GM23248 (cell line): Measurements from ENCODE around the gene P4HA1. TPM values are rescaled to one million over a fixed set of nuclear protein-coding genes. Genes with fewer than 3 reads are reported as not detected.

Source experiments
- DNase-seq: peaks from one replicate; pipeline ENCODE4 v3.0.0-alpha.2; 2015
- H2AFZ ChIP-seq: fragments of 200-600 bp; sonication (generic); 2 replicates; pipeline ENCODE4 v1.6.1; 2016; ENCODE audit warnings: antibody characterized with exemption
- H3F3A ChIP-seq: fragments of 200-600 bp; sonication (generic); 2 replicates; pipeline ENCODE4 v1.6.1; 2016; ENCODE audit warnings: mild to moderate bottlenecking, antibody characterized with exemption, mixed run types; ENCODE audit not compliant: insufficient read depth
- H3K27ac ChIP-seq: fragments of 200-600 bp; sonication (generic); 2 replicates; pipeline ENCODE4 v1.5.1; 2016; ENCODE audit warnings: mild to moderate bottlenecking
- H3K27me3 ChIP-seq: fragments of 200-600 bp; sonication (generic); replicated peaks from 2 replicates; pipeline ENCODE4 v1.6.1; 2016; ENCODE audit warnings: mild to moderate bottlenecking; ENCODE audit not compliant: insufficient read depth
- H3K36me3 ChIP-seq: fragments of 200-600 bp; sonication (generic); 2 replicates; pipeline ENCODE4 v1.6.1; 2016; ENCODE audit warnings: low read depth, mild to moderate bottlenecking
- H3K4me1 ChIP-seq: fragments of 200-600 bp; sonication (generic); 2 replicates; pipeline ENCODE4 v1.6.1; 2016; ENCODE audit warnings: mild to moderate bottlenecking; ENCODE audit not compliant: insufficient read depth
- H3K4me2 ChIP-seq: fragments of 200-600 bp; sonication (generic); one replicate; pipeline ENCODE4 v1.6.1; 2016; ENCODE audit warnings: mild to moderate bottlenecking; ENCODE audit not compliant: unreplicated experiment
- H3K4me3 ChIP-seq: fragments of 200-600 bp; sonication (generic); 2 replicates; pipeline ENCODE4 v1.5.1; 2016; ENCODE audit warnings: mild to moderate bottlenecking
- H3K79me2 ChIP-seq: fragments of 200-600 bp; sonication (generic); 2 replicates; pipeline ENCODE4 v1.6.1; 2016; ENCODE audit warnings: mild to moderate bottlenecking; ENCODE audit not compliant: insufficient read depth
- H3K9ac ChIP-seq: fragments of 200-600 bp; sonication (generic); 2 replicates; pipeline ENCODE4 v1.6.1; 2016; ENCODE audit warnings: mild to moderate bottlenecking
- H3K9me2 ChIP-seq: fragments of 200-600 bp; sonication (generic); 2 replicates; pipeline ENCODE4 v1.6.1; 2016; ENCODE audit warnings: mixed run types, mild to moderate bottlenecking, moderate library complexity; ENCODE audit not compliant: insufficient read depth
- H3K9me3 ChIP-seq: fragments of 200-600 bp; sonication (generic); one replicate; pipeline ENCODE4 v1.6.1; 2017; ENCODE audit warnings: low read depth
- H4K20me1 ChIP-seq: fragments of 200-600 bp; sonication (generic); 2 replicates; pipeline ENCODE4 v1.6.0; 2016; ENCODE audit not compliant: insufficient read depth
- EZH2 ChIP-seq: fragments of 200-600 bp; sonication (generic); IDR thresholded peaks from 2 replicates; pipeline ENCODE4 v1.6.1; 2018; ENCODE audit warnings: antibody characterized with exemption, mild to moderate bottlenecking; ENCODE audit not compliant: insufficient read depth, poor library complexity, severe bottlenecking
- EZH2phosphoT487 ChIP-seq: fragments of 200-600 bp; sonication (generic); IDR thresholded peaks from 2 replicates; pipeline ENCODE4 v1.6.1; 2018; ENCODE audit warnings: antibody characterized with exemption, moderate library complexity, mild to moderate bottlenecking, low read depth; ENCODE audit not compliant: insufficient read depth
- WGBS, 2 experiments: methylation state at CpG; one replicate each; pipeline ENCODE4 v1.1.6; 2015 to 2017; ENCODE audit warnings: low lambda C conversion rate in 2 of 2, low coverage in 1 of 2; ENCODE audit errors: missing lambda C conversion rate in 2 of 2; 5-methylcytosine and 5-hydroxymethylcytosine counted together
- in situ Hi-C: fragments of 300-500 bp; cut with MboI; formaldehyde crosslinking; loops from 2 replicates; pipeline ENCODE4 v1.15.0; 2020
- polyA plus RNA-seq: library from polyadenylated mRNA; unstranded; fragments of >200 nt; fragmentation: Nextera tagmentation; extraction: Ambion mirVana; gene quantifications from 2 replicates; pipeline ENCODE4 v1.2.1, GENCODE V29; 2016
- total RNA-seq: library from RNA; depleted of rRNA; stranded (reverse); fragments of >200 nt; shearing (Covaris generic); gene quantifications from 2 replicates; pipeline ENCODE4 v1.2.3, GENCODE V29; 2014

Gene P4HA1
- total and polyA plus RNA-seq, 2 experiments from 2014 or later = 363 to 387 TPM

GRCh38 chr10:73134727-73135126 lies 38.1 kb upstream of the P4HA1 start:
- no peak overlapping the region for H3K4me3 ChIP-seq
- WGBS, 2 experiments = 93 to 100% methylated on average over 3 of the region's 3 CpGs

GRCh38 chr10:73131913-73132686 lies 35.4 kb upstream of the P4HA1 start:
- H2AFZ ChIP-seq = no peak overlapping the region
- H3K4me1 ChIP-seq = peaks cover 8% of the 10 kb centered on the region; the same call in 1 of the 2 replicates
- no peak overlapping the region for H3K27ac ChIP-seq
- H3F3A ChIP-seq = 0 out of 2 replicates have a peak, but pooled peaks cover 5% of the 10 kb centered on the region
- no peaks in the 10 kb centered on the region for H4K20me1 ChIP-seq
- DNase-seq = no peak
- H3K4me3 ChIP-seq = no peak overlapping the region
- no peak overlapping the region for H3K4me2 ChIP-seq
- H3K9me3 ChIP-seq = no peaks in the 10 kb centered on the region
- H3K9me2 ChIP-seq = no peaks in the 10 kb centered on the region
- H3K79me2 ChIP-seq = no peaks in the 10 kb centered on the region; the same call in 1 of the 2 replicates
- H3K9ac ChIP-seq = no peak overlapping the region
- H3K27me3 ChIP-seq = no peaks in the 10 kb centered on the region
- TF ChIP-seq EZH2 (no peak), EZH2phosphoT487 (no peak)
- peaks cover 67% of the 10 kb centered on the region for H3K36me3 ChIP-seq
- 95 to 99% methylated on average over 2 of the region's 2 CpGs for WGBS, 2 experiments
- in situ Hi-C loops = no loop called here

More at GRCh38 chr10:73134727-73135126, 38.1 kb upstream of the P4HA1 start:
- H3K27me3 ChIP-seq = no peaks in the 10 kb centered on the region
- H3K9me3 ChIP-seq = no peaks in the 10 kb centered on the region
- H3K4me1 ChIP-seq = peaks cover 8% of the 10 kb centered on the region; the same call in 1 of the 2 replicates
- no peaks in the 10 kb centered on the region; the same call in 1 of the 2 replicates for H3K79me2 ChIP-seq
- H3K4me2 ChIP-seq = no peak overlapping the region
- H3K27ac ChIP-seq = no peak overlapping the region
- H3K36me3 ChIP-seq = peaks cover 67% of the 10 kb centered on the region
- H3F3A ChIP-seq = no peaks in the 10 kb centered on the region
- in situ Hi-C loops = no loop called here
- H3K9me2 ChIP-seq = no peaks in the 10 kb centered on the region
- H3K9ac ChIP-seq = no peak overlapping the region
- H2AFZ ChIP-seq = no peak overlapping the region
- TF ChIP-seq EZH2 (no peak), EZH2phosphoT487 (no peak)
- no peak for DNase-seq
- H4K20me1 ChIP-seq = no peaks in the 10 kb centered on the region

GRCh38 chr10:73131301-73131700 lies 34.6 kb upstream of the P4HA1 start:
- H3K4me3 ChIP-seq = no peak overlapping the region
- no peaks in the 10 kb centered on the region for H3K27me3 ChIP-seq
- H3K79me2 ChIP-seq = no peaks in the 10 kb centered on the region; the same call in 1 of the 2 replicates
- H3K4me2 ChIP-seq = no peak overlapping the region
- no peaks in the 10 kb centered on the region for H3K9me3 ChIP-seq
- peaks cover 63% of the 10 kb centered on the region for H3K36me3 ChIP-seq
- no peaks in the 10 kb centered on the region for H3K9me2 ChIP-seq
- no peak for TF ChIP-seq EZH2phosphoT487
- no peak for TF ChIP-seq EZH2
- 7 to 11% methylated on average over 2 of the region's 2 CpGs for WGBS, 2 experiments
- no peaks in the 10 kb centered on the region for H4K20me1 ChIP-seq
- H3K27ac ChIP-seq = no peak overlapping the region
- 0 out of 2 replicates have a peak, but pooled peaks cover 5% of the 10 kb centered on the region for H3F3A ChIP-seq
- H2AFZ ChIP-seq = no peak overlapping the region
- DNase-seq = peak; percentile 58
- H3K9ac ChIP-seq = no peak overlapping the region
- H3K4me1 ChIP-seq = peaks cover 8% of the 10 kb centered on the region; the same call in 1 of the 2 replicates
- in situ Hi-C loops = no loop called here

GRCh38 chr10:73126343-73126742 lies 29.7 kb upstream of the P4HA1 start:
- peak; percentile 9 for DNase-seq
- H3K27ac ChIP-seq = no peak overlapping the region
- no peaks in the 10 kb centered on the region for H3K79me2 ChIP-seq
- H3K9ac ChIP-seq = no peak overlapping the region
- WGBS, 2 experiments = 96 to 100% methylated on average over 2 of the region's 2 CpGs
- H3K4me3 ChIP-seq = no peak overlapping the region
- H3K9me2 ChIP-seq = no peaks in the 10 kb centered on the region
- H3K4me1 ChIP-seq = peaks cover under 1% of the 10 kb centered on the region; the same call in 1 of the 2 replicates
- H3F3A ChIP-seq = peaks cover 14% of the 10 kb centered on the region; the same call in 1 of the 2 replicates
- TF ChIP-seq EZH2phosphoT487 = no peak
- no peak for TF ChIP-seq EZH2
- peaks cover 21% of the 10 kb centered on the region for H3K36me3 ChIP-seq
- in situ Hi-C loops = no loop called here
- H3K9me3 ChIP-seq = no peaks in the 10 kb centered on the region
- no peaks in the 10 kb centered on the region for H3K27me3 ChIP-seq
- no peaks in the 10 kb centered on the region for H4K20me1 ChIP-seq
- H2AFZ ChIP-seq = no peak overlapping the region
- H3K4me2 ChIP-seq = no peak overlapping the region
